HG02763 (cell line): Measurements from ENCODE around the gene MZB1.
"Not testable (repeated sequence)": the region's sequence is repeated elsewhere in the genome, so short reads cannot be mapped to it uniquely, and the experiment has no call there.

Source experiments
- ATAC-seq: cut with Tn5 transposase; IDR thresholded peaks from one replicate; pipeline ENCODE4 v1.9.1; 2021; ENCODE audit warnings: mild to moderate bottlenecking, moderate library complexity; ENCODE audit not compliant: unreplicated experiment

MZB1 gene

DNA sequence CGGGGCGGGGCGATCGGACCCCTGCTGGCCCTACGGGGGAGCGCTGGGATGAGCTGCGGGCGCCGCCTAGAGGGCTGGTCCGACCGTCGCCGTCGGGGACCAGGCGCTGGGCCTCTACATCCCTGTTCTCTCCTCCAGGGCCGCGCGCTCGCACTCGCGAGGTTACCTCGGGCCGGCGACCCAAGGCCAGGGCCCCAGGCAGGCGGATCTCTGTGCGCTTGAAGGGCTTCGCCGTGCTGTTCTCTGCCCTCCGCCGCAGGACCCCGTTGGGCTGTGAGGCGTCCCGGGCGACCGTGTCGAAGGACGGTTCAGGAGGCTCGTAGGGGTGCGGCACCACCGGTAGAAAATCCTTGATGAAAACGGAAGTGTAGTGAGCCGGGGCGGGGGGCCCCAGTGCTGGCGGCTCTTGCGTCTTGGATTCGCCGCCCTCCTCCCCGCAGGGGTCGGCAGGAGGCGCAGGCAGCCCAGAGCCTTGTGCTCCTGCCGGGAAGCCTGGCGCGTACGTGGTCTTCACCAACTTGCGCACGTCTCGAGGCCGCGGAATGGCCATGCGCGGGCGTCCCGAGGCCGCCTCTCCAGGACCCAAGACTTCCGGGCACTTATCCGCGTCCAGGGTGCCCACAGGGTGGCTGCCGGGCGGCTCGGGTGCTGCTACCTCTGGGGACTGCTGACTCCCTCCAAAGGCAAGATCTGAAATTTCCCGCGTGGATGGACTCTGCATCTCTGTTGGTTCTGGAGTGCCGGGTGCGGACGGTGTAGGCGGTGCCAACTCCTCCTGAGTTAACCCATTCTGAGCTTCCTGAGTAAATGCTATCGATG is 3.2 kb upstream of the MZB1 start:
- peak; percentile 49 for ATAC-seq

DNA sequence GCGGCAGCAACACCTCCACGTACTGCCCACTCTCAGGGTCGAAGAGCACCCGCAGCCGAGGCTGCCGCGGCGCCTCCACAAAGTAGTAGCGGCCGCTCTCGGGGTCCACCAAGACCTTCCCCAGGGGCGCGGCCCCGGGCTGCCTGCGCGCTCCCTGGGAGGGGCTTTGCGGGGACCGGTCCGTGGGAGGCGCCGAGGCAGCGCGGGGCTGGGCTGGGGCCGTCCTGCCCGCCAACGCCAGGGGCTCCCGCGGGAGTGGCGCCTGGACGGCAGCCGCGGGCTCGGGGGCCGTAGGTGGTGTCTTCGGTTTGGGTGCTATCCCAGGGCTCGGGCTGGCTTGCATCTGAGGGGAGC is 2.6 kb upstream of the MZB1 start:
- no peak for ATAC-seq

DNA sequence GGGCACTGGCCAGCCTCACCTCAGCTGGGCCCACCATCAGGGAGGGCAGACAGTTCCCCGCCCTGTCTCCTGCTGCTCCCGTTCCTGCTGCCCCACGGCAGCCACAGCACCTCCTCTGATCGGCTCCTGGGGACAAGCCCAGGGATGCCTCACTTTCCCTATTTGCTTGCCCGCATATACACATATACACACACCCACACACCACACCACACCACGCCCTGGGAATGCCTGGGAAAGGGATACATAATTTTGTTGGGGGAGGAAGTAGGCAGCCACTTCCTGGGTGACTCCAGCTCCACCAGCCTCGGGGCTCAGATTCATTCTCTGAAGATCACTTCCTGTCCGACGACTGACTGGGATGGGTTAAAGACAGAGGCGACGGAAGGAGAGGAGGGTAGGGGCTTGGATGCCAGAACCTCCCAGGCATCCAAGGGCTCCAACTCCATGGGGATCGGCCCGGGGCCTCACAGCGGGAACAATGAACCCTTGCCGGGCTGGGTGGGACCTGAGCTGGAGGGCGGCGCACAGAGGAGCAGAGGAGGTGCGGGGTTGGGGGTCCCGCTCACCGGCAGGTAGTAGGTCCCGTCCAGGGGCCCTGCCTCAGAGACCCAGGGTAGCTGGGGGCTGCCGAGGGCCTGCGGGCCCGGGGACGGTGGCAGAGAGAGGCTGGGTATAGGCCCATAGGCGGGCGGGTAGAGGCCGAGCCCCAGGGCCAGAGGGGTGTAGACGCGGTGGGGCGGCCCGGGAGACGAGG is 2.0 kb upstream of the MZB1 start:
- ATAC-seq = no peak

- ATAC-seq = no peak
These were observed 1.2 kb upstream of the MZB1 start for GRCh38 chr5:139390639-139391569.

GRCh38 chr5:139388198-139388821 is 1.4 kb downstream of the MZB1 start:
- ATAC-seq = no peak

- no peak for ATAC-seq
These were observed 2.0 kb downstream of the MZB1 start for GRCh38 chr5:139387611-139388197.

DNA sequence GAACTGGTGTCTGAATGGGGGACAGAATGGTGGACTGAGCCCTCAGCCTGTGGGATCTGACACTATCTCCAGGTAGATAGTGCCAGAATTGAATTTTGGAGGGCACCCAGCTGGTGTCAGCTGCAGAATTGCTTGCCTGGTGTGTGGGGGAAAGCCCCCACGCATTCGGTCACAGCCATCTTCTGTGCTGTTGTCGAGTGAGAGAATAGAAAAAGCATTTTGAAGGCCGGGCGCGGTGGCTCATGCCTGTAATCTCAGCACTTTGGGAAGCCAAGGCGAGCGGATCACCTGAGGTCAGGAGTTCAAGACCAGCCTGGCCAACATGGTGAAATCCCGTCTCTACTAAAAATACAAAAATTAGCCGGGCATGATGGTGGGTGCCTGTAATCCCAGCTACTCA is 2.8 kb downstream of the MZB1 start:
- ATAC-seq = not testable (repeated sequence)

DNA sequence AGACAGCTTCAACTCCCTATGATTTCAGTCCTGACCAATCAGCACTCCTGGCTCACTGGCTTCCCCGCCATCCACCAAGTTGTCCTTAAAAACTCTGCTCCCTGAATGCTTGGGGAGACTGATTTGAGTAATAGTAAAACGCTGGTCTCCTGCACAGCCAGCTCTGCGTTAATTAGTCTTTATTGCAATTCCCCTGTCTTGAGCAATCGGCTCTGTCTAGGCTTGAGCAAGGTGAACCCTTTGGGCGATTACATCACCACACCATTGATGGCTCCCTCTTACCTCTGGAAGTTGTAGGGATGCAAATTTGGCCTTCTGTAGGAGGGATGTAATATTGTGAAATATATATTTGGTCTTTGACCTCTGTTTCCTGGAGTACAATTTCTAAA is 3.7 kb downstream of the MZB1 start:
- no peak for ATAC-seq

GRCh38 chr5:139385061-139386049 is 4.4 kb downstream of the MZB1 start:
- ATAC-seq = no peak

GRCh38 chr5:139384591-139385051 is 5.1 kb downstream of the MZB1 start:
- ATAC-seq = no peak

GRCh38 chr5:139383993-139384590 is 5.6 kb downstream of the MZB1 start:
- ATAC-seq = no peak

DNA sequence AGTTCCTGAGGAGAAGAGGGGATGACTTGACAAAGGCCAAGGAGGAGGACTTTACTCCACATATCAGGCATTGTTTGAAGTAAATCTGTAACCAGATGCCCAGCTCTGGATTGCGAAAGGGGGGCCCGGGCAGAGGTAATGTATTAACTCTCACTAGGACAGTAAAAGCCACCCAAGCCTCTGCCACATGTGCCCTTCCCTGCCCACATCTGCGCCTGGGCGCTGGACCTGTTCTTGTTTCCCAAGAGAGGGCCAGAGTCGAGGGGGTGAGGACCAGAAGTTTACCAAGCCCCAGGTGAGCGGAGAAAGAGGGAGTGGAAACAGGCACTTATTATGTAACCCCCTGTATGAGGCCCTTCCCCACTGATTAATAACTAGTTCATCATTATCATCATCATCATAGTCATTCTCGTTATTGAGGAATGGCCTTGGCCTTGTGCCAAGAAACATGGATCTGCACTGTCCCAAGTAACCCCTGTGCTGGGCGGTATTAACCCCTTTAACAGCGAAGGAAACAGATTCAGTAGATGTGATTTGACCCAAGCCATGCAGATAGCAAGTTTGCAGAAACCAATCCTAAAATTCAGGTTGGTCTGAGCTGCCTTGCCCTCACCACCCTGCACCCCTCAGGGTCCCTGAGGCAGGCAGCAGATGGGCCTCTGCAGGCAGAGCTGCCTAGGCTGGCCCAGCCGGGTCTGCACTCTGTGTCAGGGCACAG is 6.3 kb downstream of the MZB1 start, which contains the start of gene SLC23A1:
Gene SLC23A1 (minus strand): TSS at position 23 of the 718 bp plus-strand sequence. CDS start 44 bp downstream, outside the sequence.
- no peak for ATAC-seq

DNA sequence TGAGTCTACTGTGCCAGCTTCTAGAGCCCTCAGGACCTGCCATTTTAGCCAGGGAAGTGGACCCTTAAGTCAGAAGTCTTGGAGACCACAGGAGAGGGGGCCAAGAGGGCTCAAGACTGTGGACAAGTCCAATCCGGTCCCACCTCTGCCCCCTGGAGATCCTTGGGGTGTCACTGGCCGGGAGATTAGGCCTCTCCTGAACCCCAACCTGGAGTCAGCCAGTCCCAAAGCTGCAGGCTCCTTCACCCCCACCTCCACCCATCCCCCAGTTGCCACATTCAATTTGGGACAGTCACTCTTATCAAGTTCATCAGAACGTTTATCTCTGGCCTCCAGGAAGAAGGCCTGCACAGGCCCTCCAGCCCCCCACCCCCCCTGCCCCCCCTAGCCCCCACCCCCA is 6.9 kb downstream of the MZB1 start:
- no peak for ATAC-seq

DNA sequence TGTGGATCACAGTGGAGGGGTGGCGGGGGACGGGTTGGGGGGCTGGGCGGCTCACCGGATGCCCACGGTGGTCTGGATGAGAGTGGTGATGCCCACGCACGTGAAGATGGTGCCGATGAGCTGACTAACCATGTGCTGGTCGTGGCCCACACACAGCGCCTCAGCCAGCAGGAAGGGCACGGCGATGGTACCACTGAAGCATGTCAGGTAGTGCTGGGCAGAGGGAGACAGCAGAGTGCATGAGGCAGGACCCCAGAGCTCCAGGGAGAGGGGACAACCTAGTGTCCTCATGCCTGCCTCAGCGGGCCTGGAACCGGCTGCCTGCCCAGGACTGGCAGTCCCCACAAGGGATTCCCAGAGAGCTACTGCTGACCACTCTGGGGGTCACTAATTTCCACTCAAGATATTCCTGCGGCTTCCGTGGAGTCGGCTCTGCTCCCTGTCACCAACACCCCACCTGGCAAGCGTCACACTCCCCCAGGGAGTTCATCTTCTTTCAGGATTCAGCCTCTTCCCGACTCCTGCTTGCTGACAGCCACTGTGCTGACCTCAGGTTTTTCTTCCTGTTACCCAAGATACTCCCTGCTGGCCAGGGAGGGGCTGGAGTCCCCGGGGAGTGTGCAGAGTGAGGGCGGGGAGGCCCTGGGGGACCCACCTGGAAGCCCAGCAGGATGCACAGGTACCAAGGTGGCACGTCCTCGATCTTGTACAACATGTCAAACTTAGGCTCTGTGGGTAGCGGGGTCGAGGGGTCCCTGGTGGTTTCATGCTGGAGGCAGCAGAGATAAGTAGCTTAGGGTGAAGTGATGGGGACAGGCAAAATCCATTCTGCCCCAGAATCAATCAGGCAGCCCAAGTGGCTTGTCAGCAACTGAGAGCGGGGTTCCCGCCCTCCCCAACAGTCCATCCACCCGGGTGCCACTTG is 7.6 kb downstream of the MZB1 start:
- ATAC-seq = no peak

GRCh38 chr5:139379626-139380449 is 9.9 kb downstream of the MZB1 start:
- no peak for ATAC-seq

DNA sequence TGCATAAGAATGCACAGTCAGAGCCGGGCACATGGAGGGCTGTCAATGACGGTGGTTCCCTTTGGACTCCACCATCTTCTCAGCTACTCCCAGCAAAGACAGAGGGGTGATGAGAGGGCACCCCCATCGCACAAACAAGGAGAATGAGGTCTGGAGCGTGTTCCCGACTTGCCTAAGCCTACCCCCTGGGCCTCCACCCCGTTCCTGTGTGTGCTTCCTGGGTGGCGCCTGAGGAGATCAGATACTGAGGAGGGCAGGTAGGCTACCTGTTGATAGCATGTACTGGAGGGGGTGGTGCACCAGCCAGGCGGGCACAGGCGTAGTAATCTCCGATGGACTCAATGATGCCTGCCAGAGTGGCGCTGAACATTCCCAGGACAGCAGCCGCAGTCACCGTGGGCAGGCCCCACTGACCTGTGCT is 10.8 kb downstream of the MZB1 start:
- ATAC-seq = no peak
